SU-DHL-6 (cell line): ENCODE results near the gene NLRP13.

ENCODE experiments used
- EZH2phosphoT487 ChIP-seq: fragments of 200-600 bp; sonication (generic), shearing (Covaris generic); conservative IDR thresholded peaks from 2 replicates; pipeline ENCODE4 v1.6.1; 2018; ENCODE audit warnings: mild to moderate bottlenecking, antibody characterized with exemption, low read length, moderate library complexity, mixed read lengths
- TF ChIP-seq, protein P1 (sequence below): fragments of 200-600 bp; sonication (generic); IDR thresholded peaks from one replicate; pipeline ENCODE4 v1.5.1; 2017; ENCODE audit warnings: antibody characterized with exemption, mild to moderate bottlenecking, low read length, moderate library complexity; ENCODE audit not compliant: insufficient read depth, poor library complexity, severe bottlenecking

DNA sequence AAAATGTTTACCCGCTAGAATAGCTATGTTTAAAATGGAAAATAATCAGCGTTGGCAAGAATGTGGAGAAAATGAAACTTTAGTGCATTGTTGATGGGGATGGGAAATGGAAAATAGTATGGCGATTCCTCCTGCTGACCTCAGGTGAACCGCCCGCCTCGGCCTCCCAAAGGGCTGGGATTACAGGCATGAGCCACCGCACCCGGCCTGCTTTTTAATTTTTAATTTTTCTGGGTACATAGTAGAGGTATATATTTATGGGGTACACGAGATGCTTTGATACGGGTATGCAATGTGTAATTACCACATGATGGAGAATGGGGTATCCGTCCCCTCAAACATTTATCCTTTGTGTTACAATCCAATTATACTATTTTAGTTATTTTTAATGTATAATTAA, 8.2 kb upstream of the NLRP13 start:
- TF ChIP-seq, protein P1, sequence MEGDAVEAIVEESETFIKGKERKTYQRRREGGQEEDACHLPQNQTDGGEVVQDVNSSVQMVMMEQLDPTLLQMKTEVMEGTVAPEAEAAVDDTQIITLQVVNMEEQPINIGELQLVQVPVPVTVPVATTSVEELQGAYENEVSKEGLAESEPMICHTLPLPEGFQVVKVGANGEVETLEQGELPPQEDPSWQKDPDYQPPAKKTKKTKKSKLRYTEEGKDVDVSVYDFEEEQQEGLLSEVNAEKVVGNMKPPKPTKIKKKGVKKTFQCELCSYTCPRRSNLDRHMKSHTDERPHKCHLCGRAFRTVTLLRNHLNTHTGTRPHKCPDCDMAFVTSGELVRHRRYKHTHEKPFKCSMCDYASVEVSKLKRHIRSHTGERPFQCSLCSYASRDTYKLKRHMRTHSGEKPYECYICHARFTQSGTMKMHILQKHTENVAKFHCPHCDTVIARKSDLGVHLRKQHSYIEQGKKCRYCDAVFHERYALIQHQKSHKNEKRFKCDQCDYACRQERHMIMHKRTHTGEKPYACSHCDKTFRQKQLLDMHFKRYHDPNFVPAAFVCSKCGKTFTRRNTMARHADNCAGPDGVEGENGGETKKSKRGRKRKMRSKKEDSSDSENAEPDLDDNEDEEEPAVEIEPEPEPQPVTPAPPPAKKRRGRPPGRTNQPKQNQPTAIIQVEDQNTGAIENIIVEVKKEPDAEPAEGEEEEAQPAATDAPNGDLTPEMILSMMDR, result no peak
- no peak for TF ChIP-seq EZH2phosphoT487
